ENCODE measurements around the gene TET1. TPM values are rescaled to one million over a fixed set of nuclear protein-coding genes. Genes with fewer than 3 reads are reported as not detected.
A peak's percentile ranks its signal among the peaks of the same experiment; 100 is the strongest.

TET1 gene
- total and polyA plus RNA-seq, 9 of the 15 experiments (the other 6 are each of a cell fraction or from before 2014, with no cell fraction given): 2.6 to 21.3 (median 11.6) TPM

DNA sequence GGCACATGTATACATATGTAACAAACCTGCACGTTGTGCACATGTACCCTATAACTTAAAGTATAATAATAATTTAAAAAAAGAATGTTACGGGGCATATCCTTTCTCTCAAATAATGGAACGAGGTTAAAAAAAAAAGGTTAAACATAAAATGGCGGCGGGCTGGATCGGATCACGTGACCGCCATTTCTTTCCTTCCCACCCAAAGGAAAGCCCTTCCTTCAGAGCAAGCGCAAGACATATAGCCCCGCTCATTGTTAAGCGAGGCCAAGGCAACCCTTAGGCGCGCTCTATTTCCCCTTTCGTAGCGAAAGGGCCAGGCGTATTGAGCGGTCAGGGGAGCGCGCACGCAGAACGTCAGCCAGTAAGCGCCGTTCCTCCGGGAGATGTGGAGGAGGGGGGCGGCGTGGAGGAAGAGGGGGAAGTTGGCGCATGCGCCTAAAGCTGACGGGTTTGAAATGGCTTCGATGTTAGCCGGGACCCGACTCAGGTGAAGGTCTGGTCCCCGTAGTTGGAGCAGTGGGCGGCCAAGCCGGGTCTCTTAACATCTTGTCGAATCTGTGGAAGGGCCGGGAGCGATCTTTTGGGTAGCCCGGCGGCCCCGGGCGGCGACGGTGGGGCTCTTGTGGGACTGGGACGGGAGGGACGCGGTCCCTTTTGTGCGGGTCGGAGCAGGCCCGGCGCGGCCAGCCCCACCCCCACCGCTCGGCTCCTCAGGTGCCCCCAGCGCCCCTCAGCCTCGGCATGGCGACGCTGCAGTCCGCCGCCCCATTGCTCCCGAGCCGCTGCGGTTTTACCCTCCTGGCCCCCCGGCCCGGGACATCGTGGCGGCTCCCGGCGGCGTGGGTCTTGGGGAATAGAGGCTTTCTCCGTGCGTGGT is 160.9 kb downstream of the TET1 start, which contains the start of gene CCAR1 (continued):
- peak; percentile 74 for TF ChIP-seq AFF4 (CRISPR knock-in tag; IDR thresholded peaks at IDR 0.05)
- TF ChIP-seq TEAD4 (IDR thresholded peaks at IDR 0.05; ENCODE audit: low read length): peak; percentile 54; the same call in 1 of the 2 replicates
- TF ChIP-seq TEAD4 (CRISPR knock-in tag; IDR thresholded peaks at IDR 0.05; ENCODE audit: borderline replicate concordance): no peak
- TF ChIP-seq PML (IDR thresholded peaks at IDR 0.05; ENCODE audit: low read length): peak; percentile 74; the same call in 1 of the 2 replicates
- TF ChIP-seq NR4A1 (CRISPR knock-in tag; IDR thresholded peaks at IDR 0.05): no peak
- peak; percentile 73; the same call in 1 of the 2 replicates for TF ChIP-seq NR4A1 (tag; IDR thresholded peaks at IDR 0.05)
- TF ChIP-seq, protein P1, sequence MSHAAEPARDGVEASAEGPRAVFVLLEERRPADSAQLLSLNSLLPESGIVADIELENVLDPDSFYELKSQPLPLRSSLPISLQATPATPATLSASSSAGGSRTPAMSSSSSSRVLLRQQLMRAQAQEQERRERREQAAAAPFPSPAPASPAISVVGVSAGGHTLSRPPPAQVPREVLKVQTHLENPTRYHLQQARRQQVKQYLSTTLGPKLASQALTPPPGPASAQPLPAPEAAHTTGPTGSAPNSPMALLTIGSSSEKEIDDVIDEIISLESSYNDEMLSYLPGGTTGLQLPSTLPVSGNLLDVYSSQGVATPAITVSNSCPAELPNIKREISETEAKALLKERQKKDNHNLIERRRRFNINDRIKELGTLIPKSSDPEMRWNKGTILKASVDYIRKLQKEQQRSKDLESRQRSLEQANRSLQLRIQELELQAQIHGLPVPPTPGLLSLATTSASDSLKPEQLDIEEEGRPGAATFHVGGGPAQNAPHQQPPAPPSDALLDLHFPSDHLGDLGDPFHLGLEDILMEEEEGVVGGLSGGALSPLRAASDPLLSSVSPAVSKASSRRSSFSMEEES (CRISPR knock-in tag; IDR thresholded peaks at IDR 0.05): peak; percentile 100
- TF ChIP-seq ZNF551 (CRISPR knock-in tag; IDR thresholded peaks at IDR 0.05): no peak
- TF ChIP-seq ZNF707 (CRISPR knock-in tag; conservative IDR thresholded peaks at IDR 0.05): 0 out of 2 replicates have a peak, but pooled peaks have one; percentile 46
- TF ChIP-seq LEF1 (IDR thresholded peaks at IDR 0.05): peak; percentile 53; the same call in 1 of the 2 replicates
- TF ChIP-seq, protein P2, sequence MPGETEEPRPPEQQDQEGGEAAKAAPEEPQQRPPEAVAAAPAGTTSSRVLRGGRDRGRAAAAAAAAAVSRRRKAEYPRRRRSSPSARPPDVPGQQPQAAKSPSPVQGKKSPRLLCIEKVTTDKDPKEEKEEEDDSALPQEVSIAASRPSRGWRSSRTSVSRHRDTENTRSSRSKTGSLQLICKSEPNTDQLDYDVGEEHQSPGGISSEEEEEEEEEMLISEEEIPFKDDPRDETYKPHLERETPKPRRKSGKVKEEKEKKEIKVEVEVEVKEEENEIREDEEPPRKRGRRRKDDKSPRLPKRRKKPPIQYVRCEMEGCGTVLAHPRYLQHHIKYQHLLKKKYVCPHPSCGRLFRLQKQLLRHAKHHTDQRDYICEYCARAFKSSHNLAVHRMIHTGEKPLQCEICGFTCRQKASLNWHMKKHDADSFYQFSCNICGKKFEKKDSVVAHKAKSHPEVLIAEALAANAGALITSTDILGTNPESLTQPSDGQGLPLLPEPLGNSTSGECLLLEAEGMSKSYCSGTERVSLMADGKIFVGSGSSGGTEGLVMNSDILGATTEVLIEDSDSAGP (CRISPR knock-in tag; IDR thresholded peaks at IDR 0.05): 0 out of 2 replicates have a peak, but pooled peaks have one; percentile 24
- TF ChIP-seq YY1 (IDR thresholded peaks at IDR 0.05; ENCODE audit: borderline replicate concordance in 1 of 3, control insufficient read depth in 1 of 3, extremely low read depth in 1 of 3, insufficient read depth in 3 of 3, insufficient read length in 1 of 3, insufficient replicate concordance in 2 of 3, low read depth in 1 of 3, low read length in 2 of 3): peak; percentile 68 to 91 (median 90)
- peak; percentile 55 for TF ChIP-seq SP1 (CRISPR knock-in tag; IDR thresholded peaks at IDR 0.05)
- TF ChIP-seq NR2C2 (CRISPR knock-in tag; IDR thresholded peaks at IDR 0.05): no peak; the same call in 1 of the 2 replicates
- TF ChIP-seq NR2C2 (tag; IDR thresholded peaks at IDR 0.05): peak; percentile 81
- TF ChIP-seq HMGN3 (IDR thresholded peaks at IDR 0.05; ENCODE audit: borderline replicate concordance, extremely low read depth, insufficient read length, low read depth, low read length): peak; percentile 71
- no peak for TF ChIP-seq SMAD2 (IDR thresholded peaks at IDR 0.05; ENCODE audit: low read depth, low read length)

Data from K562 (cell line).